H9 (cell line): Measurements from ENCODE around the gene ARL4D. TPM values are rescaled to one million over a fixed set of nuclear protein-coding genes. Genes with fewer than 3 reads are reported as not detected.

ENCODE experiments used
- DNase-seq: peaks from one replicate; pipeline ENCODE4 v3.0.0-alpha.2; 2017
- H2AFZ ChIP-seq: one replicate; pipeline ENCODE4 v1.6.1; 2013; ENCODE audit warnings: mild to moderate bottlenecking, low read length, control low read depth, moderate library complexity
- H2AK5ac ChIP-seq: 2 replicates; pipeline ENCODE4 v1.6.1; 2013; ENCODE audit warnings: low read length, control low read depth, mixed read lengths; ENCODE audit not compliant: insufficient read length
- H2BK120ac ChIP-seq: one replicate; pipeline ENCODE4 v1.6.1; 2013; ENCODE audit warnings: low read depth, mild to moderate bottlenecking, low read length, control low read depth, inconsistent platforms; ENCODE audit not compliant: poor library complexity, severe bottlenecking
- H2BK12ac ChIP-seq: 2 replicates; pipeline ENCODE4 v1.6.1; 2013; ENCODE audit warnings: low read length, control low read depth, mixed read lengths, low read depth; ENCODE audit not compliant: insufficient read length
- H2BK15ac ChIP-seq: 2 replicates; pipeline ENCODE4 v1.6.1; 2013; ENCODE audit warnings: low read depth, low read length, control low read depth
- H2BK20ac ChIP-seq: one replicate; pipeline ENCODE4 v1.6.1; 2013; ENCODE audit warnings: low read depth, mild to moderate bottlenecking, low read length, control low read depth, inconsistent platforms; ENCODE audit not compliant: poor library complexity, severe bottlenecking
- H2BK5ac ChIP-seq: 2 replicates; pipeline ENCODE4 v1.6.1; 2013; ENCODE audit warnings: low read length, control low read depth, mixed read lengths; ENCODE audit not compliant: insufficient read length
- H3K14ac ChIP-seq: 2 replicates; pipeline ENCODE4 v1.6.1; 2013; ENCODE audit warnings: low read length, control low read depth; ENCODE audit not compliant: insufficient read depth
- H3K18ac ChIP-seq: 2 replicates; pipeline ENCODE4 v1.6.1; 2013; ENCODE audit warnings: low read depth, mild to moderate bottlenecking, mixed read lengths, low read length, control low read depth; ENCODE audit not compliant: insufficient read length
- H3K23ac ChIP-seq: 2 replicates; pipeline ENCODE4 v1.6.1; 2013; ENCODE audit warnings: low read length, control low read depth, mixed read lengths, low read depth; ENCODE audit not compliant: insufficient read length
- H3K23me2 ChIP-seq: 2 replicates; pipeline ENCODE4 v1.6.1; 2013; ENCODE audit warnings: low read depth, mild to moderate bottlenecking, mixed read lengths, low read length, control low read depth; ENCODE audit not compliant: insufficient read length, poor library complexity, severe bottlenecking
- H3K27ac ChIP-seq: 2 replicates; pipeline ENCODE4 v1.5.1; 2013; ENCODE audit warnings: low read length, control low read depth, mixed read lengths, low read depth; ENCODE audit not compliant: insufficient read length
- H3K27me3 ChIP-seq: 2 replicates; pipeline ENCODE4 v1.6.1; 2013; ENCODE audit warnings: low read length, control low read depth, inconsistent platforms; ENCODE audit not compliant: insufficient read depth
- H3K4ac ChIP-seq: 2 replicates; pipeline ENCODE4 v1.6.1; 2013; ENCODE audit warnings: low read depth, mild to moderate bottlenecking, control low read depth, inconsistent platforms, low read length, moderate library complexity
- H3K4me1 ChIP-seq: 2 replicates; pipeline ENCODE4 v1.6.1; 2013; ENCODE audit warnings: low read length, control low read depth, inconsistent platforms; ENCODE audit not compliant: insufficient read depth
- H3K4me2 ChIP-seq: 2 replicates; pipeline ENCODE4 v1.6.1; 2013; ENCODE audit warnings: low read length, control low read depth, mixed read lengths; ENCODE audit not compliant: insufficient read length, insufficient read depth
- H3K56ac ChIP-seq: 2 replicates; pipeline ENCODE4 v1.6.1; 2013; ENCODE audit warnings: low read depth, mild to moderate bottlenecking, mixed read lengths, low read length, control low read depth; ENCODE audit not compliant: insufficient read length
- H3K79me1 ChIP-seq: 2 replicates; pipeline ENCODE4 v1.6.1; 2013; ENCODE audit warnings: low read depth, mild to moderate bottlenecking, moderate library complexity, low read length, control low read depth, inconsistent platforms; ENCODE audit not compliant: insufficient read depth, poor library complexity, severe bottlenecking
- H3K79me2 ChIP-seq: 2 replicates; pipeline ENCODE4 v1.6.1; 2013; ENCODE audit warnings: low read length, control low read depth, inconsistent platforms; ENCODE audit not compliant: insufficient read depth
- H3K9ac ChIP-seq: 2 replicates; pipeline ENCODE4 v1.6.1; 2013; ENCODE audit warnings: low read length, control low read depth, mixed read lengths; ENCODE audit not compliant: insufficient read length; ENCODE audit errors: extremely low read depth
- H3K9me3 ChIP-seq: one replicate; pipeline ENCODE4 v1.6.1; 2013; ENCODE audit warnings: low read depth, low read length, inconsistent platforms; ENCODE audit not compliant: control insufficient read depth
- H3T11ph ChIP-seq: one replicate; pipeline ENCODE4 v1.6.1; 2013; ENCODE audit warnings: mild to moderate bottlenecking, low read length, control low read depth, inconsistent platforms
- H4K20me1 ChIP-seq: one replicate; pipeline ENCODE4 v1.6.1; 2013; ENCODE audit not compliant: control insufficient read depth, insufficient read length, insufficient read depth
- H4K5ac ChIP-seq: 2 replicates; pipeline ENCODE4 v1.6.1; 2013; ENCODE audit warnings: low read depth, mild to moderate bottlenecking, mixed read lengths, low read length, control low read depth; ENCODE audit not compliant: insufficient read length
- H4K8ac ChIP-seq: replicated peaks from 2 replicates; pipeline ENCODE4 v1.6.1; 2013; ENCODE audit warnings: low read length, control low read depth, mixed read lengths, low read depth; ENCODE audit not compliant: insufficient read length
- H4K91ac ChIP-seq: 2 replicates; pipeline ENCODE4 v1.6.1; 2013; ENCODE audit warnings: low read depth, mild to moderate bottlenecking, moderate library complexity, mixed read lengths, low read length, control low read depth; ENCODE audit not compliant: insufficient read length
- H3K27ac Mint-ChIP-seq, 3 experiments: 2 replicates in 2 of 3; 3 replicates in 1 of 3; pipeline ENCODE4 v1.8.0; 2020 to 2021; ENCODE audit warnings: mixed read lengths in 3 of 3, mild to moderate bottlenecking in 1 of 3, moderate library complexity in 1 of 3
- H3K27me3 Mint-ChIP-seq: 2 replicates; pipeline ENCODE4 v1.8.0; 2021; ENCODE audit warnings: low read depth, mild to moderate bottlenecking, moderate library complexity, mixed read lengths
- H3K36me3 Mint-ChIP-seq, 3 experiments: 2 replicates in 2 of 3; 3 replicates in 1 of 3; pipeline ENCODE4 v1.8.0; 2020 to 2021; ENCODE audit warnings: low read depth in 3 of 3, mixed read lengths in 3 of 3; ENCODE audit not compliant: insufficient read depth in 1 of 3
- H3K4me1 Mint-ChIP-seq, 2 experiments: 2 replicates each; pipeline ENCODE4 v1.8.0; 2020; ENCODE audit warnings: mixed read lengths in 2 of 2
- H3K4me3 Mint-ChIP-seq, 2 experiments: 2 replicates in 1 of 2; 3 replicates in 1 of 2; pipeline ENCODE4 v1.8.0; 2020 to 2021; ENCODE audit warnings: mild to moderate bottlenecking in 2 of 2, mixed read lengths in 2 of 2, moderate library complexity in 1 of 2
- H3K9me3 Mint-ChIP-seq, 2 experiments: 2 replicates in 1 of 2; 3 replicates in 1 of 2; pipeline ENCODE4 v1.8.0; 2020; ENCODE audit warnings: mild to moderate bottlenecking in 2 of 2, mixed read lengths in 2 of 2, moderate library complexity in 1 of 2
- CTCF ChIP-seq: fragments of 200-600 bp; sonication (generic); conservative IDR thresholded peaks from 3 replicates; pipeline ENCODE4 v1.8.0; 2021; ENCODE audit warnings: antibody characterized with exemption, mild to moderate bottlenecking
- WGBS: extraction: QIAGEN DNeasy Blood & Tissue Kit; methylation state at CpG from one replicate; pipeline ENCODE4 v1.1.7; 2013; ENCODE audit warnings: missing lambda C conversion rate, low lambda C conversion rate, mixed read lengths; ENCODE audit not compliant: insufficient read length; ENCODE audit errors: extremely low coverage; 5-methylcytosine and 5-hydroxymethylcytosine counted together
- total RNA-seq: library from RNA; stranded (reverse); gene quantifications from 2 replicates; pipeline ENCODE4 v1.2.1, GENCODE V29; 2021

The ARL4D gene
- total RNA-seq, 1 experiment from 2014 or later, result 6.2 TPM

GRCh38 chr17:43381621-43382020, 17.2 kb upstream of the ARL4D start:
- Histone ChIP-seq H4K20me1 (no peaks in the 10 kb centered on the region), H3K56ac (no peak overlapping the region), H2BK12ac (no peak overlapping the region), H2AK5ac (no peak overlapping the region), H3K9me3 (no peaks in the 10 kb centered on the region), H3K23me2 (no peaks in the 10 kb centered on the region), H3K4me1 (no peaks in the 10 kb centered on the region; the same call in 1 of the 2 replicates), H3K4ac (no peak overlapping the region), H3K14ac (no peak overlapping the region), H3K4me2 (no peak overlapping the region), H3K27ac (no peak overlapping the region), H3K18ac (no peak overlapping the region), H2BK20ac (no peak overlapping the region), H4K8ac (no peak overlapping the region), H2AFZ (no peak overlapping the region), H3T11ph (no peak overlapping the region), H4K91ac (no peak overlapping the region), H2BK120ac (no peak overlapping the region), H2BK15ac (no peak overlapping the region), H3K79me1 (no peaks in the 10 kb centered on the region), H3K9ac (no peak overlapping the region), H3K27me3 (no peaks in the 10 kb centered on the region), H3K23ac (no peak overlapping the region), H2BK5ac (no peak overlapping the region), H4K5ac (no peak overlapping the region), H3K79me2 (no peaks in the 10 kb centered on the region)
- no peak for DNase-seq
- TF ChIP-seq CTCF, result no peak
- peaks cover 4 to 13% (median 11%) of the 10 kb centered on the region in 3 experiments; a peak in 6 of 7 replicates for H3K36me3 Mint-ChIP-seq
- no CpG with 5 or more reads among the region's 5 CpGs for WGBS
- peaks cover 11 to 12% of the 10 kb centered on the region in 2 experiments for H3K4me1 Mint-ChIP-seq
- H3K27ac Mint-ChIP-seq, result no peak overlapping the region
- H3K9me3 Mint-ChIP-seq, result peaks cover 16 to 21% of the 10 kb centered on the region in 2 experiments
- H3K4me3 Mint-ChIP-seq, result no peak overlapping the region
- peaks cover 2% of the 10 kb centered on the region for H3K27me3 Mint-ChIP-seq
